ENCODE results near the gene SLC36A3.

GRCh38 chr5:151262532-151262931 is 41.0 kb downstream of the SLC36A3 start:
- TF ChIP-seq CTCF (IDR thresholded peaks at IDR 0.05) (no peak), POLR2A (IDR thresholded peaks at IDR 0.05) (no peak)
